Measurements from ENCODE around the gene ATAD5. TPM values are rescaled to one million over a fixed set of nuclear protein-coding genes. Genes with fewer than 3 reads are reported as not detected.

Gene ATAD5
- total and polyA plus RNA-seq, 2 of the 13 experiments (the other 11 are each of a cell fraction or from before 2014, with no cell fraction given), result 1.8 to 10.7 TPM

GRCh38 chr17:30816165-30816564, 15.6 kb upstream of the ATAD5 start:
- H3K36me3 ChIP-seq (replicated peaks in 1 of 2; ENCODE audit: control insufficient read depth in 1 of 2, insufficient read depth in 2 of 2, low read length in 2 of 2), result peaks cover 0 to 2% of the 10 kb centered on the region in 2 experiments; a peak in 1 of 5 replicates
- H3K27ac ChIP-seq (ENCODE audit: extremely low read length, insufficient read depth, low read length), result no peak overlapping the region
- no peak overlapping the region for H3K9ac ChIP-seq (ENCODE audit: insufficient read depth, low read depth, low read length)
- ATAC-seq (no peak), FAIRE-seq (no peak), DNase-seq (ENCODE audit: low spot score) (no peak)
- no peak overlapping the region for H2AFZ ChIP-seq (ENCODE audit: low read length)
- no peaks in the 10 kb centered on the region for H4K20me1 ChIP-seq (ENCODE audit: insufficient read depth, low read length)
- TF ChIP-seq CEBPB (IDR thresholded peaks at IDR 0.05; ENCODE audit: borderline replicate concordance, low read depth, low read length) (no peak), RBM39 (IDR thresholded peaks at IDR 0.05; ENCODE audit: low read depth, low read length, poor library complexity, severe bottlenecking) (no peak), MAFK (conservative IDR thresholded peaks at IDR 0.05 in 1 of 2, IDR thresholded peaks at IDR 0.05 in 1 of 2; ENCODE audit: low read length in 2 of 2) (no peak), TRAFD1 (CRISPR knock-in tag; IDR thresholded peaks at IDR 0.05; ENCODE audit: borderline replicate concordance) (no peak), ZNF264 (CRISPR knock-in tag; IDR thresholded peaks at IDR 0.05) (no peak)
- in situ Hi-C loops (cut with HindIII; ENCODE audit: extremely low pct_ligation_motif_present, low pct_unique_long_range_greater_than_20kb) (no loop called here), intact Hi-C loops (cut with micrococcal nuclease; ENCODE audit: unreplicated experiment) (no loop called here)
- no peak overlapping the region for H3K4me2 ChIP-seq (ENCODE audit: low read depth, low read length)
- no peaks in the 10 kb centered on the region for H3K27me3 ChIP-seq (ENCODE audit: control insufficient read depth in 1 of 2, insufficient read depth in 2 of 2, low read length in 2 of 2)
- ChIA-PET CTCF (ENCODE audit: low intra/inter-chr PET ratio, low total read pairs) (no interaction called here), POLR2A (no interaction called here)
- peaks cover 19% of the 10 kb centered on the region for H3K79me2 ChIP-seq (ENCODE audit: insufficient read depth, low read length)
- no peak overlapping the region for H3K4me3 ChIP-seq (replicated peaks in 1 of 3; ENCODE audit: insufficient read depth in 1 of 3, low read depth in 2 of 3, low read length in 3 of 3)
- H3K9me3 ChIP-seq (ENCODE audit: low read length), result no peaks in the 10 kb centered on the region
- peaks cover 11% of the 10 kb centered on the region for H3K4me1 ChIP-seq (ENCODE audit: insufficient read depth, low read length)
- 96% methylated on average over 7 of the region's 7 CpGs for WGBS (ENCODE audit: low lambda C conversion rate)
- no TSS peak for BruUV-seq (replicated peaks)

GRCh38 chr17:30819971-30820705, 11.6 kb upstream of the ATAD5 start:
- FAIRE-seq (no peak), DNase-seq (ENCODE audit: low spot score) (no peak), ATAC-seq (no peak)
- Histone ChIP-seq H3K4me1 (ENCODE audit: insufficient read depth, low read length) (peaks cover 32% of the 10 kb centered on the region), H3K4me3 (replicated peaks in 1 of 3; ENCODE audit: insufficient read depth in 1 of 3, low read depth in 2 of 3, low read length in 3 of 3) (no peak overlapping the region), H3K9ac (ENCODE audit: insufficient read depth, low read depth, low read length) (no peak overlapping the region), H4K20me1 (ENCODE audit: insufficient read depth, low read length) (no peaks in the 10 kb centered on the region; the same call in 1 of the 2 replicates), H3K9me3 (ENCODE audit: low read length) (no peaks in the 10 kb centered on the region), H3K4me2 (ENCODE audit: low read depth, low read length) (no peak overlapping the region), H3K36me3 (replicated peaks in 1 of 2; ENCODE audit: control insufficient read depth in 1 of 2, insufficient read depth in 2 of 2, low read length in 2 of 2) (peaks cover 0 to 2% of the 10 kb centered on the region in 2 experiments; a peak in 1 of 5 replicates), H3K27me3 (ENCODE audit: control insufficient read depth in 1 of 2, insufficient read depth in 2 of 2, low read length in 2 of 2) (no peaks in the 10 kb centered on the region; a peak in 1 of 5 replicates), H2AFZ (ENCODE audit: low read length) (no peak overlapping the region), H3K27ac (ENCODE audit: extremely low read length, insufficient read depth, low read length) (no peak overlapping the region), H3K79me2 (ENCODE audit: insufficient read depth, low read length) (peaks cover 47% of the 10 kb centered on the region)
- in situ Hi-C loops (cut with HindIII; ENCODE audit: extremely low pct_ligation_motif_present, low pct_unique_long_range_greater_than_20kb) (no loop called here), intact Hi-C loops (cut with micrococcal nuclease; ENCODE audit: unreplicated experiment) (no loop called here)
- 95% methylated on average over 8 of the region's 8 CpGs for WGBS (ENCODE audit: low lambda C conversion rate)
- BruUV-seq (replicated peaks), result no TSS peak
- TF ChIP-seq ZNF530 (CRISPR knock-in tag; IDR thresholded peaks at IDR 0.05; ENCODE audit: low read depth) (no peak), ZFP36L2 (CRISPR knock-in tag; IDR thresholded peaks at IDR 0.05) (no peak), ZSCAN9 (CRISPR knock-in tag; IDR thresholded peaks at IDR 0.05; ENCODE audit: borderline replicate concordance) (no peak), ZNF484 (CRISPR knock-in tag; IDR thresholded peaks at IDR 0.05; ENCODE audit: borderline replicate concordance, low read depth) (no peak), ZBTB26 (CRISPR knock-in tag; IDR thresholded peaks at IDR 0.05; ENCODE audit: borderline replicate concordance) (no peak), ELF3 (CRISPR knock-in tag; IDR thresholded peaks at IDR 0.05) (no peak)
- ChIA-PET POLR2A (no interaction called here), CTCF (ENCODE audit: low intra/inter-chr PET ratio, low total read pairs) (no interaction called here)

Data from HepG2 (cell line).